HUES6 (cell line): Measurements from ENCODE around the gene CHRNB1.
"Not testable (repeated sequence)": the region's sequence is repeated elsewhere in the genome, so short reads cannot be mapped to it uniquely, and the experiment has no call there.

Experiments
- H3K27ac ChIP-seq: 2 replicates; pipeline ENCODE4 v1.7.0; 2013; ENCODE audit warnings: low read depth, mild to moderate bottlenecking, low read length, inconsistent platforms
- H3K27me3 ChIP-seq: 2 replicates; pipeline ENCODE4 v1.6.1; 2013; ENCODE audit warnings: low read length; ENCODE audit not compliant: control insufficient read depth, insufficient read depth
- H3K36me3 ChIP-seq: 2 replicates; pipeline ENCODE4 v1.6.1; 2013; ENCODE audit warnings: low read length; ENCODE audit not compliant: control insufficient read depth, insufficient read depth
- H3K4me1 ChIP-seq: 2 replicates; pipeline ENCODE4 v1.6.1; 2013; ENCODE audit warnings: low read length; ENCODE audit not compliant: control insufficient read depth, insufficient read depth
- H3K4me3 ChIP-seq: 2 replicates; pipeline ENCODE4 v1.5.1; 2013; ENCODE audit warnings: low read depth, low read length
- H3K9ac ChIP-seq: one replicate; pipeline ENCODE4 v1.6.1; 2013; ENCODE audit warnings: mild to moderate bottlenecking, low read length
- H3K9me3 ChIP-seq: 2 replicates; pipeline ENCODE4 v1.6.1; 2013; ENCODE audit warnings: low read depth, low read length; ENCODE audit not compliant: control insufficient read depth, insufficient read depth

CHRNB1 gene

DNA sequence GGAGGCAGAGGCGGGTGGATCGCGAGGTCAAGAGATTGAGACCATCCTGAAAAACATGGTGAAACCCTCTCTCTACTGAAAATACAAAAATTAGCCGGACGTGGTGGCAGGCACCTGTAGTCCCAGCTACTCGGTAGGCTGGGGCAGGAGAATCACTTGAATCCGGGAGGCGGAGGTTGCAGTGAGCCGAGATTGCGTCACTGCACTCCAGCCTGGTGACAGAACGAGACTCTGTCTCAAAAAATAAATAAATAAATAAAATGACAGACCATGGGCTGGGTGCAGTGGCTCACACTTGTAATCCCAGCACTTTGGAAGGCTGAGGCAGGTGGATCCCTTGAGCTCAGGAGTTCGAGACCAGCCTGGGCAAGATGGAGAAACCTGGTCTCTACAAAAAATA, 25.0 kb downstream of the CHRNB1 start:
- not testable (repeated sequence) for H3K4me1 ChIP-seq, H3K9ac ChIP-seq, H3K27ac ChIP-seq, H3K27me3 ChIP-seq, H3K9me3 ChIP-seq, H3K4me3 ChIP-seq
- peaks cover 12% of the 10 kb centered on the region for H3K36me3 ChIP-seq

DNA sequence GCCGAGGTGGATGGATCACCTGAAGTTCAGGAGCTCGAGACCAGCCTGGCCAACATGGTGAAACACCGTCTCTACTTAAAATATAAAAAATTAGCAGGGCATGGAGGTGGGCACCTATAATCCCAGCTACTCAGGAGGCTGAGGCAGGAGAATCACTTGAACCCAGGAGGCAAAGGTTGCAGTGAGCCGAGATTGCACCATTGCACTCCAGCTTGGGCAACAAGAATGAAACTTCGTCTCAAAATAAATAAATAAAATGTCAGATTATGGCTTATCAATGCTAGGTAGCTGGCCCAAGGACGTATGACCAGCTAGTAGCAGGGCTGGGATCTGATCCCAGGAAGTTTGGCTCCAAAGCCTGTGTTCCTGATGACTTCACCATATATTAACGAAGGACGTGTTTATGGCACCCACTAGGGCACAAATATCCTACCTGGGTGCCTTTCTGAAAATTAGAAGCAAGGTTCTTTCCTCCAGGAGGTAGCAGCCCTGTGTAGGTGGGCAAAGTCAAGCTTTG, 25.7 kb downstream of the CHRNB1 start:
- not testable (repeated sequence) for H3K4me1 ChIP-seq, H3K4me3 ChIP-seq, H3K9ac ChIP-seq, H3K27me3 ChIP-seq, H3K9me3 ChIP-seq, H3K27ac ChIP-seq
- H3K36me3 ChIP-seq: peaks cover 10% of the 10 kb centered on the region

DNA sequence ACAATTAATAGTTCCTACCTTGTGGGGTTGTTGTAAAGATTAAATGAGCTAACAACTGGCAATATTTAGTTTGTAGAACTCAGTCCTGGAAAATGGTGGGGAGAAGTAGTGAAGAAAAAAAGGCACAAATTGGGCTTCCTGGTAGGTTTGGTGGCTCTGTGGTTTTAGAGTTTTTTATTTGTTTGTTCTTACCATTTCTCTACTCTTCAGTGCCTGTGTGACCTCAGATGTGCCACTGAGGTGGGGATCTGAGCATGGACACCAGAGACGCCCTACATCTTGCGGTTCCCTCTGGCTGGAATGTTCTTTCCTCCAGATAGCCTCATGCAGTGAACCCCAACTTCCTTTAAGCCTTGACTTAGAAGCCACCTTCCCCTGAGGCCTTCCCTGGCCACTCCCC, 26.9 kb downstream of the CHRNB1 start:
- peaks cover 3% of the 10 kb centered on the region for H3K36me3 ChIP-seq
- no peaks in the 10 kb centered on the region for H3K27me3 ChIP-seq
- H3K9me3 ChIP-seq: no peaks in the 10 kb centered on the region
- no peak overlapping the region for H3K4me3 ChIP-seq
- H3K27ac ChIP-seq: no peak overlapping the region
- no peak overlapping the region for H3K9ac ChIP-seq
- H3K4me1 ChIP-seq: peaks cover 9% of the 10 kb centered on the region

DNA sequence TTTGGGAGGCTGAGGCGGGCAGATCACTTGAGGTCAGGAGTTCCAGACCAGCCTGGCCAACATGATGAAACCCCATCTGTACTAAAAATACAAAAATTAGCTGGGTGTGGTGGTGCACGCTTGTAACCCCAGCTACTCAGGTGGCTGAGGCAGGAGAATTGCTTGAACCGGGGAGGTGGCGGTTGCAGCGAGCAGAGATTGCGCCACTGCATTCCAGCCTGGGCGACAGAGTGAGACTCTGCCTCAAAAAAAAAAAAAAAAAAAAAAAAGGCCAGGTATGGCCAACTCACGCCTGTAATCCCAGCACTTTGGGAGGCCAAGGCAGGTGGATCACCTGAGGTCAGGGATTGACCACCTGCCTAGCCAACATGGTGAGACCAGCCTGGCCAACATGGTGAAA, 29.9 kb downstream of the CHRNB1 start:
- H3K27ac ChIP-seq, H3K4me3 ChIP-seq: not testable (repeated sequence)

DNA sequence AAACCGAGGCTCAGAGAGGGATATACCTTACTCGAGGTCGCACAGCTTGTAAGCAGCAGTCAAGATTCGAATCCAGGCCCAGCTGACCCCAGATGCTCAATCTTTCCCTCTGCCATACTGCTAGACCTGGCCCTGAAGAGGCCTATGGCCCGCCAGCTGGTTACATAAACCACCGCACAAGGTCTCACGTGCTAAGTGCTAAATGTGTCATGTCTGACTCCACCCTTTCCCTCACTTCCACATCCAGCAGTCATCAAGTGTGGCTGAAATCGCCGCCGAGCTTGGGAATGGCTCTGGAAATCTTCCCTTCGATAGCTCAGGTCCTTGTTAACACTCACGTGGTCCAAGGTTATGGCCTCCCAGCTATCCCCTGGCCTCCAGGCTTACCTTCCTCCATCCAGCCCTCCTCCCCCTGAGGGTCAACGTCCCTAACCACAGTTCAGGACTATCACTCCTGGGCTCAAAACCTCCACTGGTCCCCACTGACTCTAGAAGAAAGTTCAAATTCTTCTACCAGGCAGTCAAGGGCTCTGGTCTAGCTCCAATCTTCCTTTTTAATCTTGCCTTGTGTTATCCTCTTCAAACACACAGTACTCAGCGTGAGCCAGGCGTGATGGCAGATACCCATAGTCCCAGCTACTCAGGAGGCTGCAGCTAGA, 31.0 kb downstream of the CHRNB1 start:
- H3K36me3 ChIP-seq: no peaks in the 10 kb centered on the region
- no peak overlapping the region for H3K9ac ChIP-seq
- no peak overlapping the region for H3K27ac ChIP-seq
- H3K4me3 ChIP-seq: no peak overlapping the region
- peaks cover 34% of the 10 kb centered on the region for H3K4me1 ChIP-seq
- H3K27me3 ChIP-seq: no peaks in the 10 kb centered on the region
- no peaks in the 10 kb centered on the region for H3K9me3 ChIP-seq

More for the DNA sequence above, 29.9 kb downstream of the CHRNB1 start:
- peaks cover 29% of the 10 kb centered on the region for H3K4me1 ChIP-seq
- H3K27me3 ChIP-seq, H3K9me3 ChIP-seq, H3K36me3 ChIP-seq, H3K9ac ChIP-seq: not testable (repeated sequence)

DNA sequence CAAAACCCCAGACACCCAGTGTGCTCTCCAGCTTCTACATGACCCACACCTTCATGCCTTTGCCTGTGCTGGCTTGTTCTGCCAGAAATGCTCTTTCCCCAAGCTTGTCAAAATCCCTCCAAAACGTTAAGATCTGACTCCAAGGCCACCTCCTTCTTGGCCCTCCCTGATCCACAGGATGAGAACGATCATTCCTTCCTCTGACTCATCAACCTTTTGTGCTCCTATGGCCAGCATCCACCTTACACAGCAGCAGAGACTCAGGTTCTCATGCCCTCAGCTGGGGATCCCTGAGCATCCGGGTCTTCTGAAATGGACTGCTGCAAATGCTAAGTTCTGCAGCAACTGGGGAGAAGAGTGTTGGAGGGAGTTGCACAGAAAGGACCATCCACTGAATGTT, 31.6 kb downstream of the CHRNB1 start:
- H3K4me1 ChIP-seq: peaks cover 34% of the 10 kb centered on the region
- H3K9ac ChIP-seq: peak overlapping the region; percentile 0
- no peaks in the 10 kb centered on the region for H3K27me3 ChIP-seq
- no peak overlapping the region for H3K4me3 ChIP-seq
- H3K27ac ChIP-seq: no peak overlapping the region
- no peaks in the 10 kb centered on the region for H3K9me3 ChIP-seq
- no peaks in the 10 kb centered on the region for H3K36me3 ChIP-seq

DNA sequence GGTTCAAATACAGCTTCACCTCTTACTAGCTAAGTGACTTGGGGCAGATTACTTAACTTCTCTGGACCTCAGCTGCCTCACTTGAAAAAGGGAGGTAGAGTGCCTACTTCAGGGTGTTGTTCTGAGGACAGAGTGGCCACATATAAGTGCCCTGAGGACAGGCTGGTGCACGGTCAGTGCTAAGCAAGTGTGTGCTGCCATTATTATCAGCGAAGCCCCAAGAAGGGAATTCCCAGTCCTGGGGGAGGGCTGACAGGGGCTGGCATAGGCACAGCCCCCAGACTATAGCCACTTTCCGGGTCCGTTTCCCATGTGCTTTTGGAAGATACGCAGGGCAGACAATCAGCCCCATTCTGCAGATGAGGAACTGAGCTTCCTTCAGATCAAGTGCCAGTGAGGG, 32.1 kb downstream of the CHRNB1 start:
- no peaks in the 10 kb centered on the region for H3K9me3 ChIP-seq
- no peaks in the 10 kb centered on the region for H3K36me3 ChIP-seq
- H3K27ac ChIP-seq: no peak overlapping the region
- no peak overlapping the region for H3K9ac ChIP-seq
- no peak overlapping the region for H3K4me3 ChIP-seq
- no peaks in the 10 kb centered on the region for H3K27me3 ChIP-seq
- H3K4me1 ChIP-seq: peaks cover 34% of the 10 kb centered on the region

DNA sequence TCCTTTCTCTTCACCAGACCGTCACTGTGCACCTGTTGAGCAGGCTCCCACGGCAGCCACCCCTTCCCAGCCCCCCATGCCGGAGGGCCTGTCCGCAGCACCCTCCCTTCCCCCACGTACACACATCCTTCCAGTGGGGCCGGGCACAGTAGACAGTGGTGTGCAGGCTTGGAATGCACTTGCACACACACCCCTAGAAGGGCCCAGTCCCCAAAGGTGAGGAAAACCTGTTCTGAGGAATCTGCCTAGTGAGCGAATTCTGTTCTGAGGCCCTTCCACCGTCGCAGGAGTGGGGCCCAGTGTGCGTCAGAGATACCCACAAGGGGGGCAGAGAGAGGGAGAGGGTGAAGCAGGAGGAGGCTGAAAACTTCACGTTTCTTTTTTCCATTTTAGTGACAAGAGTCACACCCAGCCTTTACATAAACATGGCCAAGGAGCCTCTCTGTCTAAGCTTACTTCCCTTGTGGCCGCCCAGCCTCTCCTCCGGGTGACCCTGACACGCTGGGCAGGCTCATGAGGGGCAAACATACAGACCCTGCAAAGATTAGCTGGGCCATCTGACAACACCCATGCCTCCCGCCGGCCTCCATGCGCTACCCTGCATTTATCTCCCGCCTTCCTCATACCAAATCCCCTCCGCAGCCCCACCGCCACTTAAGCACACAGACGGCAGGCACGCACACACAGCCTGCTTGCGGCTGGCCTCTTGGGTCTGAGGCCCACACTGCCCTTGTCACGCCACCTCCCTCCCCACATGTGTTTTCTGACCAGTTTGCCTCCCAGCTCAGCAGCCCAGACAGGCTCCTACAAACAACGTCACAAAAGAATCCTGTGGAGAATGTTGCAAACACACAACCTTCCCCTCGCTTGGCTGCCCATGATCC, 32.8 kb downstream of the CHRNB1 start:
- H3K9ac ChIP-seq: peak overlapping the region; percentile 18
- H3K36me3 ChIP-seq: no peaks in the 10 kb centered on the region
- peak overlapping the region; percentile 66 for H3K4me3 ChIP-seq
- H3K27ac ChIP-seq: no peak overlapping the region
- H3K9me3 ChIP-seq: no peaks in the 10 kb centered on the region
- H3K27me3 ChIP-seq: no peaks in the 10 kb centered on the region
- H3K4me1 ChIP-seq: peaks cover 38% of the 10 kb centered on the region

DNA sequence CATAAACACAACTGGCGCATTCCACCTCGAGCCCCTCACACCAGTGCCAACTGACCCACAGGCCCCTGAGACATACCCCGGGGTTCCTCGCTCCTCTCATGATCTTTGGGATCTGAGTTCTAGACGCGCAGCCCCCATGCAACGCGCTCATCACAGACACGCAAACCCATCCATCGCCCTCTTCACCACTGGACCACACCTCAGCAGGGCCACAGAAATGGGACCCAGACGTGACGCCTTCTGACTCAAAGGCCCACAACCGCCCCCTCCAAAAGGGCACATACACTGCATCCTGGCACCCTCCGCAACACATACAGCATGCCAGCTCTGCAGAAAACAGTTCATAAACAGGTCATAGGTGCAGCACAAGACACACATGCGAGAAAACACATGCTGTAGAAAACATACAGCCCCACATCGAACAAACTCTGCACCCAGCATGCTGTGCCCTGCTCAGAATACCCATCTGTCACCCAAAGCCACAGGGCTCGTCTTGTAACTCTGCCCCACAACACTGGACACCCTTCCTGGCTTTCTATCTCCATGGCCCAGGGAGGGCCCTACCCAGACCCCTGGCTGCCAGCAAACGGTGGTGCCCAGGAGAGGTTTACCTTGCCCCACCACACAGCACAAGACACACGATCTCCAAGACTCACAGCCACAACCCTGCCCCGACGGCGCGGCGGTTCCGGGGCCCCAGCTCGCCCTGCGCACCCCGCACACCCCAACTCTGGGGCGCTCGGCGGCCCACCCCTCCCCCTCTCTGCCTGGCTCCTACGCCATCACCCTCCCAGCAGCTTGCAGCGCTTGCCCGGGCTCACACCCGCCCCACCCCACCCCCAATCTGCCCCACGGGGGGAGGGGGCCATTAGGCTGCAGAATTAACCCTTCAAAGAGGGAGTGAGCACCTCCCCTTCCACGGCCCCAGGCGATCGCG, 33.7 kb downstream of the CHRNB1 start:
- Histone ChIP-seq H3K9ac (peak overlapping the region; percentile 72), H3K4me3 (peak overlapping the region; percentile 66), H3K4me1 (peaks cover 44% of the 10 kb centered on the region), H3K9me3 (no peaks in the 10 kb centered on the region), H3K36me3 (no peaks in the 10 kb centered on the region), H3K27me3 (no peaks in the 10 kb centered on the region), H3K27ac (peak overlapping the region; percentile 50; the same call in 1 of the 2 replicates)

DNA sequence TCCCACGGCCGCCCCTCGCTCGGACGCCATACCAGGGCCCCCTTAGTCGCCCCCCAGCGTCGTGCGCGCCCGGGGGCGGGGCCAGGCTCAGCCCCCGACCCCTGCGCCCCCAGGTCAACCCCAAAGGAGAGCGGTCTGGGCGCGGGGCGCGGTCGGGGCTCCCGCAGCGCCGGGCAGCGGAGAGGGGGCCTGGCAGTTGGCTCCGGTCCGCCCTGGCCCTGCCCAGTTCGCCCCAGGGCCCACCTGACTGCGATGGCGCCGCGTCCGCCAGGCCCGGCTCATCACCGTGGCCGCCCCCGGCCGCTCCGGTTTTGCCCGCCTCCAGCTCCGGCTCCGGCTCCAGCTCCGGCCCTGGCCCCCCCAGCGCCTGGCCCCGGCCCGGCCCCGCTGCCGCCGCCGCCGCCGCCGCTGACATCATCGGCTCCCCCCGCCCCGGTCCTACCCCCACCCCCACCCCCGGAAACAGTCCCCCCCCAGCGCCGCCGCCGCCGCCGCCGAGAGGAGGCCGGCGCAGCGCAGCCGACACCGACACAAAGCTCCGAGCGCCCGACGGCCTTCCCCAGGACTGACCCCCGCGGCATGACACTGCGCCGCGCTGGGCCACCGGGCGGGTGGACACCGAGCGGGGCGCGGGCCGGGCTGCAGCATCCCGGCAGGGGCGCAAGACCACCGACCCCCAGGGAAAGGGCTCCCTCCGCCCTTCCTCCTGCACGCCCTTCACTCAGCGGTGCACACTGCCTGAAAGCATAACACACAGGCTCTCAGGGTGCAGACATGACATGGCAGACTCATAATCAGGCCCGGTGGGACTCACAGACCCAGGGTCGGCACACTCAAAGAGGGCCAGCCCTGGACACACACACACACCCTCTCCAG, 34.6 kb downstream of the CHRNB1 start, which contains the start of gene ZBTB4:
Gene ZBTB4 (minus strand): TSS at position 419 of the 876 bp plus-strand sequence. CDS start 12,830 bp downstream, outside the sequence.
- H3K4me1 ChIP-seq: peaks cover 44% of the 10 kb centered on the region
- H3K9ac ChIP-seq: peak within 1 kb of the TSS; percentile 92
- H3K4me3 ChIP-seq: peak within 1 kb of the TSS; percentile 81
- H3K27me3 ChIP-seq: no peaks in the 10 kb centered on the region
- H3K27ac ChIP-seq: peak within 1 kb of the TSS; percentile 52; the same call in 1 of the 2 replicates
- no peaks in the 10 kb centered on the region for H3K9me3 ChIP-seq
- H3K36me3 ChIP-seq: no peaks in the 10 kb centered on the region
